ENCODE measurements around the gene AGTR1.

AGTR1 gene

DNA sequence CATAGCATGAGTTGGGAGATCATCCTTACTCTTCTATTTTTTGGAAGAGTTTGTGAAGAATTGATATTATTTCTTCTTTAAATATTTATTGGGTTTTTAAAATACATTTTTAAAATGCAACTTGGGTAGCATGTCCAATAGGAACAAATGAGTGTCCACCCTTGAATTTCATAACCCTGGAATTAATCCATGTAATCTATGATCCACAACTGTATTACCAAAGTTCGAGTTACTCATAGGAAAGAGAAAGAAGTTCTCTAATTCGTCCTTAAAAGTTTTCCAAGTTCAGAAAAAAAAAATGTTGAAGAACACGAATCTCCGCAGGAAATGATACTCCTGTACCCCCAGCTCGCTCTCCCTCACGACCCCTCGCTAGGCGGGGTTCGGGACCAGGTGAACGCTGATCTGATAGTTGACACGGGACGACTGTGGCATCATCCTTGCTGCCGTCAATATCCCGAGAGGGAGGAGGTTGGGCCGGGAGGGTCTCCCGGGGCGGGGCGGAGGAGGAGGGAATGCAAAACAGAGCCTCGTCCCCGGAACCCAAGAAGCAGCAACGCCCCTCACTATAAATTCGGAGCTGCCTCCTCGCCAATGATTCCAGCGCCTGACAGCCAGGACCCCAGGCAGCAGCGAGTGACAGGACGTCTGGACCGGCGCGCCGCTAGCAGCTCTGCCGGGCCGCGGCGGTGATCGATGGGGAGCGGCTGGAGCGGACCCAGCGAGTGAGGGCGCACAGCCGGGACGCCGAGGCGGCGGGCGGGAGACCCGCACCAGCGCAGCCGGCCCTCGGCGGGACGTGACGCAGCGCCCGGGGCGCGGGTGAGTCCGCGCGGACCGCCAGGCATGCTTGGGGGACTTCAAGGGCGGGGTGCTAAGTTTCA lies at the start of gene AGTR1:
TSS of gene AGTR1 (plus strand) at position 598 of the 884 bp plus-strand sequence. CDS start 43,133 bp downstream, outside the sequence.
- no CpG with 5 or more reads among the region's 61 CpGs for WGBS (ENCODE audit: insufficient coverage, insufficient read length)
- peak; percentile 41 for DNase-seq (ENCODE audit: low read depth, low spot score)

DNA sequence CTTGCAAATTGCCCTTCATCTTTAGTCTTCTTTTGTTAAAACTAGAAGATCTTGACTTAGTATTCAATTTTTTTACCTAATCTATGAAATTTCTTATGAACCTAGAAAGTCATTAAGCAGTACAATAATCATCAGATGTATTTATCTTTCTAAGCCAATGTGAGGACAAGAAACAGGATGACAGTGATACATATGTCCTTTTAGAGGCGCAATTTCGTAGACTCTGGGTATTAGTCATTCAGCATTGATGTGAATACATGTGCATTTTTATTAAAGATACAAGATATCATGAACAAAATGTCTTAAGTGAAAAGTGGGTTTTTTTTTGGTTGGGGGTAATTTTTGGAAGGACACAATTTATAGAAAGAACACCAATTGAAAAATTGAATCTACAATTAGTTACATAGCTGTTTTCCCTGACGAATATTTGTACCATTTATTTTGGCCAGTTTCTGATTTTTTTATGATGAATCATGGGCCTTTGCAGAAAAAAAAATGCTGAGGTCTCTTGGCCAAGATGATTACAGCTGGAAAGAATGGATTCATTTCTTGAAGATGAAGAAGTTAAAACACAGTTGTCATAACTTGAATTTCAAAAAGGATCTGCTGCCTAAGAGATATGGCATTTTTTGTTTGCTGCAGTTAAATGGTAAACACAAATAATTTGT lies 48.9 kb upstream of the AGTR1 start:
- WGBS (ENCODE audit: insufficient coverage, insufficient read length) = no CpG with 5 or more reads among the region's 3 CpGs
- no peaks in the 10 kb centered on the region for H3K4me1 ChIP-seq (ENCODE audit: control insufficient read depth, insufficient read depth, low read length)
- H3K9me3 ChIP-seq (ENCODE audit: control insufficient read depth, insufficient read depth, low read length) = no peaks in the 10 kb centered on the region
- H3K27me3 ChIP-seq (ENCODE audit: control insufficient read depth, insufficient read depth, low read length) = no peaks in the 10 kb centered on the region
- no peaks in the 10 kb centered on the region for H3K36me3 ChIP-seq (ENCODE audit: control insufficient read depth, insufficient read depth, low read length)
- H3K27ac ChIP-seq (ENCODE audit: low read length) = no peak overlapping the region
- no peak overlapping the region for H3K4me3 ChIP-seq (ENCODE audit: low read length)
- DNase-seq (ENCODE audit: low read depth, low spot score) = no peak

More for the DNA sequence above, at the start of gene AGTR1:
- Histone ChIP-seq H3K27ac (ENCODE audit: low read length) (no peak within 1 kb of the TSS), H3K9me3 (ENCODE audit: control insufficient read depth, insufficient read depth, low read length) (no peaks in the 10 kb centered on the region), H3K4me3 (ENCODE audit: low read length) (peak within 1 kb of the TSS; percentile 45; the same call in 1 of the 2 replicates), H3K4me1 (ENCODE audit: control insufficient read depth, insufficient read depth, low read length) (no peaks in the 10 kb centered on the region), H3K27me3 (ENCODE audit: control insufficient read depth, insufficient read depth, low read length) (peaks cover 8% of the 10 kb centered on the region), H3K36me3 (ENCODE audit: control insufficient read depth, insufficient read depth, low read length) (no peaks in the 10 kb centered on the region)

DNA sequence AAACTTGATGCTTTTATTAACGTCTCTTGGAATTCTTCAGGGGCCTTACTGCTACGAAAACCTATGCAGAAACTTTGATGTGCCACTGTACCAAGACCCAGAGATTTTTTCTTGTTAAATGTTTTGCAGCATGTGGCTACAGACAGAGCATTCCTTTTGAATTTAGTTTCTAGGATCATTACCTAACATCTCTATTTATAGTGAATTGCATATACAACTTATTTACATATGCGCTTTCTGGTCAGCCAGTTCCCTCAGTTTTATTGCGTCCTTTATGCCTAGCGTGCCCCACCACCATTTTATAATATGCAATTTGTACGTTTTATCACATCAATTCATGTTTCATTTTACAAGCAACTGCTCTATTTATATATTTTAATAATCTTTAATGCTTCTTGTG lies 46.2 kb upstream of the AGTR1 start:
- no CpG with 5 or more reads among the region's 6 CpGs for WGBS (ENCODE audit: insufficient coverage, insufficient read length)
- Histone ChIP-seq H3K36me3 (ENCODE audit: control insufficient read depth, insufficient read depth, low read length) (no peaks in the 10 kb centered on the region), H3K4me3 (ENCODE audit: low read length) (no peak overlapping the region), H3K27me3 (ENCODE audit: control insufficient read depth, insufficient read depth, low read length) (no peaks in the 10 kb centered on the region), H3K27ac (ENCODE audit: low read length) (no peak overlapping the region), H3K9me3 (ENCODE audit: control insufficient read depth, insufficient read depth, low read length) (no peaks in the 10 kb centered on the region), H3K4me1 (ENCODE audit: control insufficient read depth, insufficient read depth, low read length) (no peaks in the 10 kb centered on the region)
- DNase-seq (ENCODE audit: low read depth, low spot score) = no peak

DNA sequence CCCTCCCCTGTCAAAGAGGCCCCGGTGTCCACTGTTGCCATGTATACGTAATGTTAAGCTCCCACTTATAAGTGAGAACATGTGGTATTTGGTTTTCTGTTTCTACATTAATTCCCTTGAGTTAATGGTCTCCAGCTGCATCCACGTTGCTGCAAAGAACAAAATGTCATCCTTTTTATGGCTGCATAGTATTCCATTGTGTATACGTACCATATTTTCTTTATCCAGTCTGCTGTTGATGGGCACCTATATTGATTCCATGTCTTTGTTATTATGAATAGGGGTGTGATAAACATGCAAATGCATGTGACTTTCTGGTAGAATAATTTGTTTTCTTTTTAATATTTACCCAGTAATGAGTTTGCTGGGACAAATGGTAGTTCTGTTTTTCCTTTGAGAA lies 43.3 kb upstream of the AGTR1 start:
- no peaks in the 10 kb centered on the region for H3K36me3 ChIP-seq (ENCODE audit: control insufficient read depth, insufficient read depth, low read length)
- no CpG with 5 or more reads among the region's 4 CpGs for WGBS (ENCODE audit: insufficient coverage, insufficient read length)
- no peaks in the 10 kb centered on the region for H3K9me3 ChIP-seq (ENCODE audit: control insufficient read depth, insufficient read depth, low read length)
- no peak overlapping the region for H3K4me3 ChIP-seq (ENCODE audit: low read length)
- no peaks in the 10 kb centered on the region for H3K4me1 ChIP-seq (ENCODE audit: control insufficient read depth, insufficient read depth, low read length)
- no peak for DNase-seq (ENCODE audit: low read depth, low spot score)
- H3K27me3 ChIP-seq (ENCODE audit: control insufficient read depth, insufficient read depth, low read length) = no peaks in the 10 kb centered on the region
- H3K27ac ChIP-seq (ENCODE audit: low read length) = no peak overlapping the region

DNA sequence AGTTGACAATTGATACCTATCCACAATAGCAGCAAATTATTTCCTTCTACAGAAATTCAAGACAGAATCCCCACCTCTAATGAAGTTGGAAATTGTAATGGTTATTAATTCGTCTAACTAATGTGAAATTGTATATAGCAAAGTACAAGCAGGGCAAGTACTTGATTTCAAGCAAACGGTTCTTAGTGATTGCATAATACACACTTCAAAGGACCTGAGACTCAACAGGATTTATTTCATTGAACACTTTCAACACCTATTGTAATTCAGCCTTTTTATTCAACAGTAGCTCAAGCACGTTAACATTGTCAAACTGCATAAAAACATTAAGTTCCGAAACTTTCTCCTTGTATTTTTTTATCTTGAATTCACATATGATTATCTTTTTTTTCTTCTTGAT lies 40.2 kb upstream of the AGTR1 start:
- no peak overlapping the region for H3K4me3 ChIP-seq (ENCODE audit: low read length)
- no peaks in the 10 kb centered on the region for H3K9me3 ChIP-seq (ENCODE audit: control insufficient read depth, insufficient read depth, low read length)
- H3K36me3 ChIP-seq (ENCODE audit: control insufficient read depth, insufficient read depth, low read length) = no peaks in the 10 kb centered on the region
- no peak for DNase-seq (ENCODE audit: low read depth, low spot score)
- no peak overlapping the region for H3K27ac ChIP-seq (ENCODE audit: low read length)
- no peaks in the 10 kb centered on the region for H3K4me1 ChIP-seq (ENCODE audit: control insufficient read depth, insufficient read depth, low read length)
- H3K27me3 ChIP-seq (ENCODE audit: control insufficient read depth, insufficient read depth, low read length) = no peaks in the 10 kb centered on the region
- no CpG with 5 or more reads among the region's 4 CpGs for WGBS (ENCODE audit: insufficient coverage, insufficient read length)

DNA sequence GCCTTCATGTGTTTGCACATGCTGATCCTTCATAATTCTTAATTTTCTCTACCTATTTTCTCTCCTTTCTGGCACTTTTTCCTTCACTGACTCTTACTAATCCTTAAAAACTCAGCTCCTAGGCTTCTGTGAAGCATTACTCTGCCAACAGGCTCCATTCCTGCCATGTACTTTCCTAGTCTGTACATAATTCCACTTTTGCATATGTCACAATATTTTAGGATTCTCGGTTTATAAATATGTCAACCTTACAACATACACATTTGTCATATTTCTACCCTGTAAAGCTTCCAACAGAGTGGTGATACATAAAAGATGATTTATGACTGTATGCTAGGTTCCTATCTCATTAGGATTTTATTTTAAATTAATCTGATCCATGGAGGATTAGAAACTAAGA lies 38.2 kb upstream of the AGTR1 start:
- Histone ChIP-seq H3K27ac (ENCODE audit: low read length) (no peak overlapping the region), H3K9me3 (ENCODE audit: control insufficient read depth, insufficient read depth, low read length) (no peaks in the 10 kb centered on the region), H3K36me3 (ENCODE audit: control insufficient read depth, insufficient read depth, low read length) (no peaks in the 10 kb centered on the region), H3K4me3 (ENCODE audit: low read length) (no peak overlapping the region), H3K4me1 (ENCODE audit: control insufficient read depth, insufficient read depth, low read length) (no peaks in the 10 kb centered on the region), H3K27me3 (ENCODE audit: control insufficient read depth, insufficient read depth, low read length) (no peaks in the 10 kb centered on the region)
- DNase-seq (ENCODE audit: low read depth, low spot score) = no peak
- WGBS (ENCODE audit: insufficient coverage, insufficient read length) = no CpG with 5 or more reads among the region's 1 CpG

DNA sequence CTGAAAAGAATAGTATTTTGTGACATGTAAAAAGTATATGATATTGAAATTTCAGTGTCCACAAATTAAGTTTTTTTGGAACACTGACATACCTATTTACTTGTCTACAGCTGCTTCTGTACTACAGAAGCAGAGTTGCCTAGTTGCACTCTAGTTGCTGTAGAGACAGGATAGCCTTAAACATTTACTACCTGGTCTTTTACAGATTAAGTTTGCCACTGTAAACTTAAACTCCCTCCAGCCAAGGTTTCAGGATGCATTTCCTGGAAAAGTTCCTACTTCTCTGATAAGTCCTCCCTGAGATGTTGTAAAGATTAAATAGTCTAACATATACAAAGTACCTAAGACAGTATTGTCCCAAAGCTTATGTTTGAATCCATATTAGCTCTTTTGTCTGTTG lies 17.4 kb upstream of the AGTR1 start:
- DNase-seq (ENCODE audit: low read depth, low spot score) = no peak
- Histone ChIP-seq H3K27me3 (ENCODE audit: control insufficient read depth, insufficient read depth, low read length) (no peaks in the 10 kb centered on the region), H3K4me1 (ENCODE audit: control insufficient read depth, insufficient read depth, low read length) (no peaks in the 10 kb centered on the region), H3K36me3 (ENCODE audit: control insufficient read depth, insufficient read depth, low read length) (no peaks in the 10 kb centered on the region), H3K4me3 (ENCODE audit: low read length) (no peak overlapping the region), H3K9me3 (ENCODE audit: control insufficient read depth, insufficient read depth, low read length) (no peaks in the 10 kb centered on the region), H3K27ac (ENCODE audit: low read length) (no peak overlapping the region)

DNA sequence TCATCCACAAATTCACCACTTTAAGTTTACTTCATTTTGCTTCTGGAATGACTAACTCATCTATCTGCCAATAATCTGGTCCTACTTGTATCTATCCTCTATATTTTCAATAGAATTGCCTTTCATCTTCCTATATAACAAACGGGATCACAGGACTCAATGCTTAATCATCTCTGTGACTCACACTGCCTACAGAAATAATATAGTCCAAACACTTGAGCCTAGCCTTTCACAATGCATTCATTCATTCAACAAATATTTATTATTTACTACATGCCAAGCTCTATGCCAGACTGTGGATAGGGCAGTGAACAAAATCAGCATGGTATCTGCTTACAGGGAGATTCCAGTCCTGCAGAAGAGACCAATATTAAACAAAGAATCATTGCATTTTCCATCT lies 16.6 kb upstream of the AGTR1 start:
- Histone ChIP-seq H3K9me3 (ENCODE audit: control insufficient read depth, insufficient read depth, low read length) (no peaks in the 10 kb centered on the region), H3K36me3 (ENCODE audit: control insufficient read depth, insufficient read depth, low read length) (no peaks in the 10 kb centered on the region), H3K27ac (ENCODE audit: low read length) (no peak overlapping the region), H3K27me3 (ENCODE audit: control insufficient read depth, insufficient read depth, low read length) (no peaks in the 10 kb centered on the region), H3K4me1 (ENCODE audit: control insufficient read depth, insufficient read depth, low read length) (no peaks in the 10 kb centered on the region), H3K4me3 (ENCODE audit: low read length) (no peak overlapping the region)
- WGBS (ENCODE audit: insufficient coverage, insufficient read length) = no CpG with 5 or more reads among the region's 1 CpG
- DNase-seq (ENCODE audit: low read depth, low spot score) = no peak

DNA sequence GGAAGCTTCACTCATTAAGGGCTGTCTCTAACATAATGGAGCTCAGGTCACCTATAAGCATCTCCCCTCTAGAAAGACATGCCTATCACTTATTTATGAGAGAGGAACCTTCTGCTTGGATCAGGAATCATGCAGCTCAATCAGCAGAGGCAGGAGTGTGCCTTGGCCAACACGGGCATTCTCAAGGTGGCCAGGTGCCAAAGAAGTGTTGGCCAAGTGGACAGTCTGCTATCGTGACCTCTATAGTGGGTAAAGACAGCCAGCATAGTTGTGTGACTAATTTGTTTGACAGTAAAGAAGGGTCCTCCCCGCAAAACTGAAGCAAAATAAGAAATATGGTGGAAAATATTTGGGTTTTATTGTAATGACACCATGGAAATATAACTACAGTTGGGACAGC lies 14.7 kb upstream of the AGTR1 start:
- no peaks in the 10 kb centered on the region for H3K36me3 ChIP-seq (ENCODE audit: control insufficient read depth, insufficient read depth, low read length)
- no peak overlapping the region for H3K4me3 ChIP-seq (ENCODE audit: low read length)
- H3K27ac ChIP-seq (ENCODE audit: low read length) = no peak overlapping the region
- H3K4me1 ChIP-seq (ENCODE audit: control insufficient read depth, insufficient read depth, low read length) = no peaks in the 10 kb centered on the region
- no peaks in the 10 kb centered on the region for H3K27me3 ChIP-seq (ENCODE audit: control insufficient read depth, insufficient read depth, low read length)
- whole genome bisulfite sequencing (ENCODE audit: insufficient coverage, insufficient read length) = no CpG with 5 or more reads among the region's 3 CpGs
- no peak for DNase-seq (ENCODE audit: low read depth, low spot score)
- no peaks in the 10 kb centered on the region for H3K9me3 ChIP-seq (ENCODE audit: control insufficient read depth, insufficient read depth, low read length)

DNA sequence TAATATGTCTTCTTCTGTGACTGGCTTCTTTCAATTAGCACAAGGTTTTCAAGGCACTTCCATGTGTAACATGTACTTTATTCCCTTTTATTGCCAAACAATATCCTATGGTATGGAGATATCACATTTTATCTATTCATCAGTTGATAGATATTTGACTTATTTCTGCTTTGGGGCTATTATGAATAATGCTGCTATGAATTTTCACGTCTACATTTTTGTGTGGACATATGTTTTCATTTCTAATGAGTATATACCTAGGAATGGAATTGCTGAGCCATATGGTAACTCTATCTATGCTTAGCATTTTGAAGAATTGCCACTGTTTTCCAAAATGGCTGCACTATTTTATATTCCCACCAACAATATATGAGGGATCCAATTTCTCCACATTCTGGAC lies 3.6 kb upstream of the AGTR1 start:
- peaks cover 8% of the 10 kb centered on the region for H3K27me3 ChIP-seq (ENCODE audit: control insufficient read depth, insufficient read depth, low read length)
- no CpG with 5 or more reads among the region's 1 CpG for WGBS (ENCODE audit: insufficient coverage, insufficient read length)

More for the DNA sequence above, 3.6 kb upstream of the AGTR1 start:
- H3K4me3 ChIP-seq (ENCODE audit: low read length) = no peak overlapping the region
- H3K4me1 ChIP-seq (ENCODE audit: control insufficient read depth, insufficient read depth, low read length) = no peaks in the 10 kb centered on the region
- H3K9me3 ChIP-seq (ENCODE audit: control insufficient read depth, insufficient read depth, low read length) = no peaks in the 10 kb centered on the region
- H3K36me3 ChIP-seq (ENCODE audit: control insufficient read depth, insufficient read depth, low read length) = no peaks in the 10 kb centered on the region
- DNase-seq (ENCODE audit: low read depth, low spot score) = no peak
- no peak overlapping the region for H3K27ac ChIP-seq (ENCODE audit: low read length)

All from iPS DF 6.9 (cell line).